ENCODE data around the gene CIRBP.

CIRBP gene

DNA sequence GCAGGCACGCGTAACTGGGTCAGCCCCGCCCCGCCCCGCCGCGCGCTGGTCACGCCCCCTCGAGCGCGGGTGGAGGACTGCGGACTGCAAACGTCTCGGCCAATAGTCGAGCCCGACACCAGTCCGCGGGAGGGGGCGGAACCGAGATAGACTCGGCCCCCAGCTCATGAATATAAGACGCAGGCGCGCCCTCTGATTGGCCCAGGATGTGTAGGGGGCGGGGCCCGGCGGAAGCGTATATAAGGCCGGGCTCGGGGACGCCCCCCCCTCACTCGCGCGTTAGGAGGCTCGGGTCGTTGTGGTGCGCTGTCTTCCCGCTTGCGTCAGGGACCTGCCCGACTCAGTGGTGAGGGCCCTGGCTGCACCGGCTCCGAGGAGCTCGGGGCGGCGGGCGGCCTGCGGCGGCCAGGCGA, at the start of gene CIRBP:
Gene CIRBP, plus strand, starts transcription at position 268 of the 413 bp plus-strand sequence. CDS start 1,602 bp downstream, outside the sequence.
- DNase-seq (ENCODE audit: low read depth): peak; percentile 99

GRCh38 chr19:1219786-1220476, 49.2 kb upstream of the CIRBP start:
- no peak for DNase-seq (ENCODE audit: low read depth)

DNA sequence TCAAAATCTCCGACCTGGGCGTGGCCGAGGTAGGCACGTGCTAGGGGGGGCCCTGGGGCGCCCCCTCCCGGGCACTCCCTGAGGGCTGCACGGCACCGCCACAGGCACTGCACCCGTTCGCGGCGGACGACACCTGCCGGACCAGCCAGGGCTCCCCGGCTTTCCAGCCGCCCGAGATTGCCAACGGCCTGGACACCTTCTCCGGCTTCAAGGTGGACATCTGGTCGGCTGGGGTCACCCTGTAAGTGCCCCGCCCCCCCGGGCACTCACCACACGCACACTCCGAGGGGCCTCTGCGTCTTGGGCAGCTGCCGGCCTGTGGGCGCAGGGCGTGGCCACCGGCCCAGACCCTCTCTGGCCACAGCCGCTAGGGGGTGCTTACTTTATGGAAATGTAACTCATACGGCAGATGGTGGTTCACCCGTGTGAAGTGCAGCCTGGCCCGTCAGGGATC, 48.6 kb upstream of the CIRBP start:
- no peak for DNase-seq (ENCODE audit: low read depth)

DNA sequence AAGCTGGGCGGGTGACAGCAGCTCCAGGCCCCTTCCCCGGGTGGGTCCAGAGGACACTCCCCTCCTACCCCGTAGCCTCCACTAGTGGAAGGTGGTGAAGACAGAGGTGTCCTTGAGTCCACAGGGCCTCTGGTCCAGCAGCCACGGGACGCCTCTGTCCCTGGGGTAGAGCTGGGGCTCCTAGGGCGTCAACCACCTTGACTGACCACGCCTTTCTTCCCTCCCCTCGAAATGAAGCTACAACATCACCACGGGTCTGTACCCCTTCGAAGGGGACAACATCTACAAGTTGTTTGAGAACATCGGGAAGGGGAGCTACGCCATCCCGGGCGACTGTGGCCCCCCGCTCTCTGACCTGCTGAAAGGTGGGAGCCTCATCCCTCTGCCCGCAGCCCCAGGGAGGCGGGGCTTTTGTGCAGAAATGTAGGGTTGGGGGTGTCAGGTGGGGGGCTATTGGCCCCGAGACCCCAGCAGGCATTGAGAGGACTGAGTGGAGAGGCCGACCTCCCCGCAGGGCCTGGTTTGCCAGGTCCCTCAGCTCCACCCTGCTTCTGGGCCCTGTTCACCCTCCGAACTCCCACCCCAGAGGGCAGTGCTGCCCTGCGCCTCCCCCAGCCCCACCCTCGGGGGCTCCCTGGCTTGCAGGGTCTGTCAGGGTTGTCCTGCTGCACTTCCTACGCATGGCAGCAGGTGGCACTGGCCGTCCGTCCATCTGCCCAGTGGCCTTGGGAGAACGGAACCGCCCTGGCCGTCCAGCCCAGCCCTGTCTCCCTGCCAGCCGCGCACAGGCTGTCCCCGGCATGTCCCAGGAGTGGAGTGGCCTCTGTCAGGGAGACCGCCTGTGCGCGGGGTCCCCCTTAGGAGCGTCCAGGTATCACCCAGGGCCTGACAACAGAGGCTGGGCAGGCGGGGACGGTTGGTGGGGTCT, 47.9 kb upstream of the CIRBP start:
- DNase-seq (ENCODE audit: low read depth): no peak

DNA sequence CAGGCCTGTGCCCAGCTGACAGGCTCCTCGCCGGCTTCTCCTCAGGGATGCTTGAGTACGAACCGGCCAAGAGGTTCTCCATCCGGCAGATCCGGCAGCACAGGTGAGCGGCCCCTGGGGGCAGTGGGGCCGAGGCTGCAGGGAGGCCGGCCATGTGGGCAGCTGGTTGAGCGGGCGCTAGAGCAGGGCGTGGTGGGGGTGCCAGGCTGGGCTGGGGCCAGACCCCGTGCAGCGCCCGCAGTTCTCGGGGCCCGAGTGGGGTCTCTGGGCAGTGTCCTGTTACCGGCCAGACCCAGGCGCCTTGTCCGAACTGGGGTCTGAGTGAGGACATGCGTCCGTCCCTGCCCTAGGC, 47.3 kb upstream of the CIRBP start:
- no peak for DNase-seq (ENCODE audit: low read depth)

GRCh38 chr19:1222394-1222793, 46.7 kb upstream of the CIRBP start:
- no peak for DNase-seq (ENCODE audit: low read depth)

- no peak for DNase-seq (ENCODE audit: low read depth)
Measured at GRCh38 chr19:1223018-1223855, 45.9 kb upstream of the CIRBP start.

DNA sequence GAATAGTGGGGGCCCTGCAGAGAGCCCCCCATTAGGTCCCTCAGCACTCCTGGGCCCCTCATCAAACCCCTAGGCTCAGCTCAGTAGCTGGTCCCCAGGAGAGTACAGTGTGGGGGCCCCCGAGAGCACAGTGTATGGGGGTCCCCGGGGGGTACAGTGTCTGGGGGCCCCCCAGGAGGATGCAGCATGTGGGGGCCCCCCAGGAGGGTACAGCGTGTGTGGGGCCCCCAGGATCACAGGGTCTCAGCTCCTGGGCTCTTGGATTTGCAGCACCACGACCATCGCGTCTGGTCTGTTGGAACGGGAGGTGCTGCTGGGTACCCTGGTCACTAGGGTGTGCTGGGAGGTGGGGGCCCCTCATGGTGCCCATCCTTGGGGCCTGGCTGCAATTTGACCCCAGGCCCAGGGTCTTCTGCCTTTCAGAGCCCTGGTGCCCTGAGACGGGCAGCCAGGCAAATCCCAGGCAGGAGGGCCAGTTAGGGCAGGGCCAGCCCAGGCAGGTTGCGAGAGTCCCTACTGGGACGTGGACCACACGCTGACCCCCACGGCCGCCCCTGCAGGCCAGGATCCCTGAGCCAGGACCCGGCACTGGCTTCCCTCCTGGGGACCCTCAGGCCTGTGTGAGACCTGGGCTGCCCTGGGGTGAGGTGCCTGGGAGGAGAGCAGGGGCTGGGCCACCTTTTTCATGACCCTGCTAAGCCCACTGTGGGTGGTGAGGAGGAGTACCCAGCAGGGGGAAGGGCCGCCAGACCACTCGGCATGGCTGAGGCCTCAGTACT, 44.9 kb upstream of the CIRBP start:
- no peak for DNase-seq (ENCODE audit: low read depth)

DNA sequence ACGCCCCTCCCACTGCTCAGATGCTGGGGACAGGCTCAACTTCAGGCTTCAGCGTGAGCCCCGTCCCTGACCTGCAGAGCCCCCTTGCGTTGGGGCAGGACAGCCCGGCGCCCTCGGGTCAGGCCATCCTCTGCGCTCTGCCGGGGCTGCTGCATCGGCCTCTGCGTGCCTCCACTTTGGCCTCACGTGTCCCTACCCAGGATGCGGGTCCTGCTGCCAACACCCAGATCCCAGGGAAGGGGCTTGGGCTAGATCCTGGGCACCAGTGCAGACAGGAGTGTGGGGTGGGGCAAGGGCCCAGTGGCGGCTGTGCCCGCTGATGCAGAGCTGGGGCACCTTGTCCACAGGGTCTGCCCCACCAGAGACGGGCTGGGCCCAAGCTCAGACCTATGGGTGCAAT, 44.3 kb upstream of the CIRBP start:
- no peak for DNase-seq (ENCODE audit: low read depth)

GRCh38 chr19:1225440-1226226, 43.5 kb upstream of the CIRBP start:
- no peak for DNase-seq (ENCODE audit: low read depth)

- DNase-seq (ENCODE audit: low read depth): no peak
Measured at GRCh38 chr19:1226227-1226518, 43.0 kb upstream of the CIRBP start.

- DNase-seq (ENCODE audit: low read depth): no peak
Measured at GRCh38 chr19:1226522-1227303, 42.4 kb upstream of the CIRBP start.

- DNase-seq (ENCODE audit: low read depth): no peak
Measured at GRCh38 chr19:1227304-1228054, 41.7 kb upstream of the CIRBP start.

- no peak for DNase-seq (ENCODE audit: low read depth)
Measured at GRCh38 chr19:1228161-1228957, 40.8 kb upstream of the CIRBP start.

GRCh38 chr19:1229056-1229923, 39.8 kb upstream of the CIRBP start:
- DNase-seq (ENCODE audit: low read depth): no peak

DNA sequence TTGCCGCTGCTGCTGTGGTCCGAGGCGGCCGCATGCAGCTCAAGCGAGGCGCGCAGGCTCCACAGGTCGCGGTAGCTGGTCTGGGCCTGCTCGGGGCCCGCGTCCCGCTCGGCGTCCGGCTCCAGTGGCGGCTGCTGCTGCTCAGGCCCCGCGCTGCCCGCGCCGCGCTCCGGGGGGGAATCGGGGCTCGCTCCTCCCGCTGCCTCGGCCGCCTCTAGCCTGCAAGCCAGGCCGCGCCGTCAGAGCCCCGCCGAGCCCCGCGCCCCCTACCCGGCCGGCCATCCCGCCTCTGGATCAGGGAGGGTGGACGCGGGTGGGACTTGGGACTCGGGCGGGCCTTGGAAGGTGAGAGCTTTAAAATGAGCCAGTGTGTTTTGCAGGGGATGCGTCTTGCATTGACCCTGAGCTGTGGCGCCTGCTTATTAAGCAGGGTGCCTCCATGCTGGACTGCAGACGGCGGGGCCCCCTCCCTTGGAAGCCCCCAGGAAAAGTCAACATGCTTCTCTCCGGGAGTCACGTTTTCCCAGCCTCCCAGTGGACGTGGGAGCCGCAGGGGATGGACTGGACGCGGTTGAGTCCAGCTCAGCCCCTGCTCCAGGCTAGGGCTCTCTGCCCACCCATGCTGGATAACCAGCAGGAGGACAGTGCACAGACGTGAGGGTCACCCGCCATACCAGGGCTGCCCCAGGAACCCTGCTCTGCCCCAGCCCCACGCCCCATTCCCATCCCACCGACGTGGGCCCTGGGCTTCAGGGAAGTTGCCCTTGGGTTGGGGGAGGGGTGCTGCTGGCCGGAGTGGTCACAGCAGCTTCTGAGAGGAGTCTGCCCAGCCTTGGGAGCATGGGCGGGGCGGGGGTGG, 39.0 kb upstream of the CIRBP start:
- DNase-seq (ENCODE audit: low read depth): no peak
